ENCODE results near the gene TMEM37. TPM values are rescaled to one million over a fixed set of nuclear protein-coding genes. Genes with fewer than 3 reads are reported as not detected.

The TMEM37 gene
- polyA plus RNA-seq, 1 of the 3 experiments (the other 2 are of a cell fraction): 0.25 TPM

- no peak overlapping the region for H3K27ac ChIP-seq (ENCODE audit: low read depth in 2 of 2, low read length in 1 of 2)
- CTCF ChIA-PET: interaction anchor here (1.4 to 5.6 kb wide), 2 partner anchors 6 to 18 kb away, joined by 4 to 56 read pairs; no protein-coding TSS in a partner anchor
These were observed 37.5 kb downstream of the TMEM37 start for GRCh38 chr2:119469131-119469530.

GRCh38 chr2:119469661-119470297, 38.1 kb downstream of the TMEM37 start:
- ChIA-PET CTCF (interaction anchor here (1.4 kb wide), 1 partner anchor 19 kb away, joined by 4 read pairs; no protein-coding TSS in a partner anchor), POLR2A (no interaction called here)
- DNase-seq: no peak
- no peak overlapping the region for H2AFZ ChIP-seq (ENCODE audit: low read depth)
- no peaks in the 10 kb centered on the region for H3K79me2 ChIP-seq (ENCODE audit: insufficient read depth)
- H3K9me3 ChIP-seq: no peaks in the 10 kb centered on the region
- H3K9ac ChIP-seq: no peak overlapping the region
- H3K27ac ChIP-seq (ENCODE audit: low read depth in 2 of 2, low read length in 1 of 2): no peak overlapping the region
- H3K27me3 ChIP-seq (ENCODE audit: insufficient read depth): no peaks in the 10 kb centered on the region
- WGBS (ENCODE audit: low lambda C conversion rate): 19% methylated on average over 2 of the region's 2 CpGs
- H3K9me2 ChIP-seq: no peaks in the 10 kb centered on the region
- H3K36me3 ChIP-seq (replicated peaks in 1 of 2; ENCODE audit: control insufficient read depth in 1 of 2, insufficient read depth in 2 of 2, low read length in 1 of 2): no peaks in the 10 kb centered on the region
- H3F3A ChIP-seq (replicated peaks; ENCODE audit: insufficient read depth): no peaks in the 10 kb centered on the region
- no peak overlapping the region for H3K4me3 ChIP-seq (ENCODE audit: low read depth in 2 of 2, low read length in 1 of 2)
- H4K20me1 ChIP-seq (ENCODE audit: insufficient read depth): no peaks in the 10 kb centered on the region
- no peaks in the 10 kb centered on the region for H3K4me1 ChIP-seq (ENCODE audit: control insufficient read depth in 1 of 2, insufficient read depth in 2 of 2, low read depth in 1 of 2, low read length in 1 of 2)
- no peak overlapping the region for H3K4me2 ChIP-seq
- TF ChIP-seq TEAD4 (IDR thresholded peaks at IDR 0.05; ENCODE audit: borderline replicate concordance, insufficient read depth) (no peak), RXRA (IDR thresholded peaks at IDR 0.05; ENCODE audit: borderline replicate concordance, low read depth) (no peak), RFX5 (IDR thresholded peaks at IDR 0.05; ENCODE audit: low read length) (no peak), NRF1 (IDR thresholded peaks at IDR 0.05; ENCODE audit: low read depth, low read length) (no peak), FOXJ3 (CRISPR knock-in tag; IDR thresholded peaks at IDR 0.05) (no peak), EP300 (IDR thresholded peaks at IDR 0.05; ENCODE audit: borderline replicate concordance in 1 of 2, low read depth in 1 of 2, low read length in 1 of 2) (no peak), FOXM1 (IDR thresholded peaks at IDR 0.05; ENCODE audit: low read depth) (no peak), MEF2A (IDR thresholded peaks at IDR 0.05; ENCODE audit: borderline replicate concordance, low read depth) (no peak), ZBTB33 (IDR thresholded peaks at IDR 0.05; ENCODE audit: borderline replicate concordance, low read depth) (no peak), FOSL2 (IDR thresholded peaks at IDR 0.05; ENCODE audit: borderline replicate concordance, low read depth) (no peak), USF2 (IDR thresholded peaks at IDR 0.05; ENCODE audit: borderline replicate concordance, low read depth, low read length) (no peak), CHD2 (IDR thresholded peaks at IDR 0.05; ENCODE audit: low read length, partially characterized antibody) (no peak), CTCF (IDR thresholded peaks at IDR 0.05) (no peak), USF1 (IDR thresholded peaks at IDR 0.05; ENCODE audit: borderline replicate concordance, low read depth) (no peak), EZH2phosphoT487 (IDR thresholded peaks at IDR 0.05; ENCODE audit: borderline replicate concordance, low read depth) (no peak), YY1 (IDR thresholded peaks at IDR 0.05; ENCODE audit: low read depth) (no peak), ELF1 (IDR thresholded peaks at IDR 0.05) (no peak)

More at GRCh38 chr2:119469131-119469530, 37.5 kb downstream of the TMEM37 start:
- Histone ChIP-seq H3F3A (replicated peaks; ENCODE audit: insufficient read depth) (no peaks in the 10 kb centered on the region), H3K4me1 (ENCODE audit: control insufficient read depth in 1 of 2, insufficient read depth in 2 of 2, low read depth in 1 of 2, low read length in 1 of 2) (no peaks in the 10 kb centered on the region), H2AFZ (ENCODE audit: low read depth) (no peak overlapping the region), H3K9me2 (no peaks in the 10 kb centered on the region), H3K36me3 (replicated peaks in 1 of 2; ENCODE audit: control insufficient read depth in 1 of 2, insufficient read depth in 2 of 2, low read length in 1 of 2) (no peaks in the 10 kb centered on the region), H4K20me1 (ENCODE audit: insufficient read depth) (no peaks in the 10 kb centered on the region), H3K9me3 (no peaks in the 10 kb centered on the region), H3K4me2 (no peak overlapping the region), H3K4me3 (ENCODE audit: low read depth in 2 of 2, low read length in 1 of 2) (no peak overlapping the region), H3K79me2 (ENCODE audit: insufficient read depth) (no peaks in the 10 kb centered on the region), H3K9ac (no peak overlapping the region), H3K27me3 (ENCODE audit: insufficient read depth) (no peaks in the 10 kb centered on the region)
- TF ChIP-seq EP300 (IDR thresholded peaks at IDR 0.05; ENCODE audit: borderline replicate concordance in 1 of 2, low read depth in 1 of 2, low read length in 1 of 2): no peak
- no peak for TF ChIP-seq SMC3 (IDR thresholded peaks at IDR 0.05; ENCODE audit: low read depth, low read length)
- TF ChIP-seq TEAD4 (IDR thresholded peaks at IDR 0.05; ENCODE audit: borderline replicate concordance, insufficient read depth): no peak
- TF ChIP-seq CHD2 (IDR thresholded peaks at IDR 0.05; ENCODE audit: low read length, partially characterized antibody): no peak
- 46% methylated on average over 6 of the region's 6 CpGs for WGBS (ENCODE audit: low lambda C conversion rate)
- DNase-seq: no peak
- POLR2A ChIA-PET: no interaction called here

Measured in SK-N-SH (cell line).